ENCODE results near the gene KIRREL2. TPM values are rescaled to one million over a fixed set of nuclear protein-coding genes. Genes with fewer than 3 reads are reported as not detected.
A peak's percentile ranks its signal among the peaks of the same experiment; 100 is the strongest.

KIRREL2 gene
- total RNA-seq, 1 donor from 2014 or later = 0.12 TPM

DNA sequence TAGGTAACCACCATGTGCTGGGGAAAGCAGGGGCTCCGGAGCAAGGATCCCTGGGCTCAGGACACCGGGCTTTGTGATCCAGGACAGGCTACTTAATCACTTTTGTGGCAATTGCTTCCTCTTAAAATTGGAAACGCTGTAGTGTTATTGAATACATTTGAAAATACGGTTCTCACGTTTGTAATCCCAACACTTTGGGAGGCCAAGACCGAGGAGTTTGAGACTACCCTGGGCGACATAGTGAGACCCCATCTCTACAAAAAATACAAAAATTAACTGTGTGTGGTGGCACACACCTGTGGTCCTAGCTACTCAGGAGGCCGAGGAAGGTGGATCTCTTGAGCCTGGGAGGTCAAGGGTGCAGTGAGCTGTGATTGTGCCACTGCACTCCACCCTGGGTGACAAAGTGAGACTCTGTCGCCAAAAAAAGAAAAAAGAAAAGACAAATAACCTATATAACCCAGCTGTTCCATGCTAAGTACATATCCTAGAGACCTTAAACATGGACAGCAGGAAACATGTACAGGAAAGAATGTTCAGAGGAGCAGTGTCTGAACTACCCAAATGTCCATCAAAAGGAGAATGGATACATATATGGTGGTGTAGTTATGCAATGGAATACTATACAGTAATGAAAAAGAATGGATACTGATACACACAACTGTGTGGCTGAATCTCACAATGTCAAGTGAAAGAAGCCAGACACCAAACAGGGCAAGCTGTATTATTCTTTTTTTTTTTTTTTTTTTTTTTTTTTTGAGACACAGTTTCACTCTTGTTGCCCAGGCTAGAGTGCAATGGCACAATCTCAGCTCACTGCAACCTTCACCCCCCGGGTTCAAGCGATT lies 43.4 kb upstream of the KIRREL2 start:
- H3K9me3 ChIP-seq = no peaks in the 10 kb centered on the region
- H3K36me3 ChIP-seq = no peaks in the 10 kb centered on the region
- H3K4me1 ChIP-seq = no peaks in the 10 kb centered on the region
- ATAC-seq (no peak), DNase-seq (no peak)
- no peak overlapping the region for H3K27ac ChIP-seq
- TF ChIP-seq, protein P1, sequence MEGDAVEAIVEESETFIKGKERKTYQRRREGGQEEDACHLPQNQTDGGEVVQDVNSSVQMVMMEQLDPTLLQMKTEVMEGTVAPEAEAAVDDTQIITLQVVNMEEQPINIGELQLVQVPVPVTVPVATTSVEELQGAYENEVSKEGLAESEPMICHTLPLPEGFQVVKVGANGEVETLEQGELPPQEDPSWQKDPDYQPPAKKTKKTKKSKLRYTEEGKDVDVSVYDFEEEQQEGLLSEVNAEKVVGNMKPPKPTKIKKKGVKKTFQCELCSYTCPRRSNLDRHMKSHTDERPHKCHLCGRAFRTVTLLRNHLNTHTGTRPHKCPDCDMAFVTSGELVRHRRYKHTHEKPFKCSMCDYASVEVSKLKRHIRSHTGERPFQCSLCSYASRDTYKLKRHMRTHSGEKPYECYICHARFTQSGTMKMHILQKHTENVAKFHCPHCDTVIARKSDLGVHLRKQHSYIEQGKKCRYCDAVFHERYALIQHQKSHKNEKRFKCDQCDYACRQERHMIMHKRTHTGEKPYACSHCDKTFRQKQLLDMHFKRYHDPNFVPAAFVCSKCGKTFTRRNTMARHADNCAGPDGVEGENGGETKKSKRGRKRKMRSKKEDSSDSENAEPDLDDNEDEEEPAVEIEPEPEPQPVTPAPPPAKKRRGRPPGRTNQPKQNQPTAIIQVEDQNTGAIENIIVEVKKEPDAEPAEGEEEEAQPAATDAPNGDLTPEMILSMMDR (IDR thresholded peaks at IDR 0.05) = no peak
- no peak overlapping the region for H3K4me3 ChIP-seq
- peaks cover 15% of the 10 kb centered on the region for H3K27me3 ChIP-seq (ENCODE audit: low read depth)
- intact Hi-C loops (cut with DNase I) = no loop called here

DNA sequence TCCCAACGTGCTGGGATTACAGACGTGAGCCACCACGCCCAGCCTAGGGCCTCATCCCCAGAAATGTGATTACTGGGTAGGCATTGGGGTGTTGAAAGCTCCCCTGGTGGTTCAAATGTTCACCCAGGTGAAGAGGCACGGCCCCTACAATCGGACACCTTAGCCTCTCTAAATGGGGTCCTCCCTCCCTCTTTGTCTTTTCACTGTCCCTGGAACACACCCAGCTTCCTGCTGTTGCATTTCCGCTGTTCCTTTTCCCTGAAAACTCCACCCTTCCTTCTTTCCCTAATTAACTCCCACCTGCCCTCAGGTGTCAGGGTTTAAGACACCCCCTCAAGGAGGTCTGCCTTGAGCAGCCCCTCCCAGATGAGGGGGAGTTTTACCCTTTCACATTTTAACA lies 40.4 kb upstream of the KIRREL2 start:
- TF ChIP-seq, protein P1 (IDR thresholded peaks at IDR 0.05) = no peak
- no peak for DNase-seq
- Histone ChIP-seq H3K4me3 (no peak overlapping the region), H3K9me3 (no peaks in the 10 kb centered on the region), H3K36me3 (no peaks in the 10 kb centered on the region), H3K27me3 (ENCODE audit: low read depth) (peaks cover 23% of the 10 kb centered on the region), H3K27ac (no peak overlapping the region), H3K4me1 (no peaks in the 10 kb centered on the region)
- no peak for ATAC-seq
- intact Hi-C loops (cut with DNase I) = no loop called here

DNA sequence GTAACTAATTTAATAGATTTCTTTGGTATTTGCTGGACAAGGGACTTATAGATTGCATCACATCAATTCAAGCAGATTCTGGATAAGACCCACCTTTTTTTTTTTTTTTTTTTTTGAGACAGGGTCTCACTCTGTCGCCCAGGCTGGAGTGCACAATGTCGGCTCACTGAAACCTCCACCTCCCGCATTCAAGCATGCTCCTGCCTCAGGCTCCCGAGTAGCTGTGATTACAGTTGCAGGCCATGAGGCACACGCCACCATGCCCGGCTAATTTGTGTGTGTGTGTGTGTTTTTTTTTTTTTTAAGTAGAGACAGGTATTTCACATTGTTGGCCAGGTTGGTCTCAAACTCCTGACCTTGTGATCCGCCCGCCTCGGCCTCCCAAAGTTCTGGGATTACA lies 39.9 kb upstream of the KIRREL2 start:
- Histone ChIP-seq H3K4me3 (no peak overlapping the region), H3K4me1 (no peaks in the 10 kb centered on the region), H3K27me3 (ENCODE audit: low read depth) (peaks cover 25% of the 10 kb centered on the region), H3K27ac (no peak overlapping the region), H3K9me3 (no peaks in the 10 kb centered on the region), H3K36me3 (no peaks in the 10 kb centered on the region)
- DNase-seq (no peak), ATAC-seq (no peak)
- TF ChIP-seq, protein P1 (IDR thresholded peaks at IDR 0.05) = no peak
- intact Hi-C loops (cut with DNase I) = no loop called here

DNA sequence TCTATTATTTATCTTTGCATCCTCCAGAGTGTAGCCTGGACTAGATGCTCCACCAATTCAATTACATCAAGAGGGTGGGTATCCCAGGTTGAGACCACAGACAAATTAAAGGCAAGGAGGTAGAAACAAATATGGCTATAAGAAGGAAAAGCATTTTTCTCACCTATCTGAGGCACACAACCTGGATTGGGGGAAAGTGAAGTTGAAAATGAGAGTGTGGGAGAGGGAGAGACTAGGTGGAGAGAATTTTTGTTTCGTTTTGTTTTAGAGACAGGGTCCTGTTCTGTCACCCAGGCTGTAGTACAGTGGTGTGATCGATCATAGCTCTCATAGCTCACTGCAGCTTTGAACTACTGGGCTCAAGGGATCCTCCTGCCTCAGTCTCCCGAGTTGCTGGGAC lies 38.3 kb upstream of the KIRREL2 start:
- ATAC-seq = no peak
- intact Hi-C loops (cut with DNase I) = no loop called here
- Histone ChIP-seq H3K4me3 (no peak overlapping the region), H3K9me3 (no peaks in the 10 kb centered on the region), H3K27ac (no peak overlapping the region), H3K36me3 (no peaks in the 10 kb centered on the region), H3K4me1 (no peaks in the 10 kb centered on the region), H3K27me3 (ENCODE audit: low read depth) (peaks cover 22% of the 10 kb centered on the region)
- DNase-seq = no peak
- TF ChIP-seq, protein P1 (IDR thresholded peaks at IDR 0.05) = no peak

DNA sequence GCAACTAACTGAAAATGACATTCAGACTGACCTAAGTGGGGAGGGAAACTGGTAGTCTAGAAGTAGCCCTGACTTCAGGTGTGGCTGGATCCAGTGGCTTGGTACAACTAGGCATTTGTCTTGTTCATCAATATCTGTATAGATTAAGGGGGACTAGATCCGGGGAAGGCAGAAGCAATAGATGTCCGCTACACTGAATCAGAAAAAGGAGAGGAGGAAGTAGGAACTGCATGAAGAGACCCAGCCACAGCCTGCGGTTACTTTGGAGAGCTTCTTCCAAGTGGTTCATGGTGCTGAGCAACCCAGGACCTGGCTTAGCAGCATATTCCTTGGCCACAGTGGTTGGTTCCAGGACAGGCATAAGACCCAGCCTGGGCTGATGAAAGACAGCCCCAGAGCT lies 34.1 kb upstream of the KIRREL2 start:
- intact Hi-C loops (cut with DNase I) = no loop called here
- Histone ChIP-seq H3K27ac (no peak overlapping the region), H3K9me3 (no peaks in the 10 kb centered on the region), H3K36me3 (no peaks in the 10 kb centered on the region), H3K4me3 (no peak overlapping the region), H3K4me1 (no peaks in the 10 kb centered on the region), H3K27me3 (ENCODE audit: low read depth) (peaks cover 26% of the 10 kb centered on the region)
- TF ChIP-seq, protein P1 (IDR thresholded peaks at IDR 0.05) = no peak
- peak in 1 of 2 donors; percentile 25 for ATAC-seq
- DNase-seq = no peak

Data from lower lobe of right lung (tissue), 2 donors.